DOHH2 (cell line): Measurements from ENCODE around the gene BTBD16.

Experiments used
- CTCF ChIP-seq: fragments of 200-600 bp; sonication (generic); IDR thresholded peaks from one replicate; pipeline ENCODE4 v1.5.1; 2014; ENCODE audit warnings: antibody characterized with exemption, mild to moderate bottlenecking, low read depth, low read length; ENCODE audit not compliant: poor library complexity, severe bottlenecking
- EZH2phosphoT487 ChIP-seq: fragments of 200-600 bp; sonication (generic); IDR thresholded peaks from 2 replicates; pipeline ENCODE4 v1.6.1; 2017; ENCODE audit warnings: borderline replicate concordance, mild to moderate bottlenecking, antibody characterized with exemption, low read length, moderate library complexity, mixed read lengths

GRCh38 chr10:122236690-122237306 lies 34.3 kb upstream of the BTBD16 start:
- TF ChIP-seq CTCF (no peak), EZH2phosphoT487 (no peak)
